Testis (tissue), 2 donors: ENCODE data around the gene ULBP3.
"Not testable (repeated sequence)": the region's sequence is repeated elsewhere in the genome, so short reads cannot be mapped to it uniquely, and the experiment has no call there.

Source experiments
- CTCF ChIP-seq, 3 experiments: fragments of 450-650 bp in 2 of 3; fragments of 200-600 bp in 1 of 3; sonication (generic) in 1 of 3; IDR thresholded peaks; one replicate each; pipeline ENCODE4 v1.5.1; 2016 to 2019; ENCODE audit warnings: antibody characterized with exemption in 3 of 3, mild to moderate bottlenecking in 2 of 3, moderate library complexity in 1 of 3
- POLR2A ChIP-seq: fragments of 450-650 bp; IDR thresholded peaks from one replicate; pipeline ENCODE4 v1.6.1; 2017; ENCODE audit warnings: antibody characterized with exemption, mild to moderate bottlenecking, moderate library complexity

GRCh38 chr6:150021870-150022269 lies 47.1 kb downstream of the ULBP3 start:
- TF ChIP-seq CTCF (IDR thresholded peaks at IDR 0.05); POLR2A: not testable (repeated sequence)
